HG03045 (cell line): ENCODE results near the gene REN.

Source experiments
- ATAC-seq: cut with Tn5 transposase; IDR thresholded peaks from one replicate; pipeline ENCODE4 v1.9.1; 2021; ENCODE audit warnings: mild to moderate bottlenecking, moderate library complexity; ENCODE audit not compliant: unreplicated experiment

The REN gene

GRCh38 chr1:204191456-204191855 is 25.3 kb upstream of the REN start:
- ATAC-seq, result no peak

- no peak for ATAC-seq
Observed at GRCh38 chr1:204190212-204191211, 24.4 kb upstream of the REN start.

GRCh38 chr1:204188959-204189639 is 23.0 kb upstream of the REN start:
- no peak for ATAC-seq

- no peak for ATAC-seq
Observed at GRCh38 chr1:204186597-204186996, 20.5 kb upstream of the REN start.

- ATAC-seq, result no peak
Observed at GRCh38 chr1:204181116-204181515, 15.0 kb upstream of the REN start.

- ATAC-seq, result no peak
Observed at GRCh38 chr1:204180133-204180532, 14.0 kb upstream of the REN start.

- ATAC-seq, result no peak
Observed at GRCh38 chr1:204178487-204179281, 12.5 kb upstream of the REN start.

GRCh38 chr1:204177133-204177532 is 11.0 kb upstream of the REN start:
- no peak for ATAC-seq

- no peak for ATAC-seq
Observed at GRCh38 chr1:204176049-204176448, 9.9 kb upstream of the REN start.

- ATAC-seq, result no peak
Observed at GRCh38 chr1:204174958-204175357, 8.8 kb upstream of the REN start.

GRCh38 chr1:204172404-204173029 is 6.4 kb upstream of the REN start:
- no peak for ATAC-seq

GRCh38 chr1:204171751-204172178 is 5.6 kb upstream of the REN start:
- ATAC-seq, result no peak

GRCh38 chr1:204170494-204171155 is 4.5 kb upstream of the REN start:
- no peak for ATAC-seq

- ATAC-seq, result no peak
Observed at GRCh38 chr1:204169858-204170257, 3.7 kb upstream of the REN start.

GRCh38 chr1:204167730-204168129 is 1.6 kb upstream of the REN start:
- no peak for ATAC-seq

GRCh38 chr1:204162494-204163074 is 3.6 kb downstream of the REN start:
- ATAC-seq, result no peak

- ATAC-seq, result no peak
Observed at GRCh38 chr1:204161609-204162493, 4.3 kb downstream of the REN start.

GRCh38 chr1:204157962-204158361 is 8.2 kb downstream of the REN start:
- no peak for ATAC-seq

- no peak for ATAC-seq
Observed at GRCh38 chr1:204155881-204156280, 10.3 kb downstream of the REN start.
